NT2/D1 (cell line): ENCODE data around the gene DCC.

ENCODE experiments used
- SUZ12 ChIP-seq: IDR thresholded peaks from 2 replicates; pipeline ENCODE4 v1.6.1; 2011; ENCODE audit not compliant: insufficient read length, insufficient read depth; ENCODE audit errors: extremely low read depth
- YY1 ChIP-seq: IDR thresholded peaks from 2 replicates; pipeline ENCODE4 v1.6.1; 2011; ENCODE audit not compliant: insufficient read length, insufficient read depth
- ZNF274 ChIP-seq: IDR thresholded peaks from 2 replicates; pipeline ENCODE4 v1.6.1; 2011; ENCODE audit warnings: mild to moderate bottlenecking, low read depth, low read length

DNA sequence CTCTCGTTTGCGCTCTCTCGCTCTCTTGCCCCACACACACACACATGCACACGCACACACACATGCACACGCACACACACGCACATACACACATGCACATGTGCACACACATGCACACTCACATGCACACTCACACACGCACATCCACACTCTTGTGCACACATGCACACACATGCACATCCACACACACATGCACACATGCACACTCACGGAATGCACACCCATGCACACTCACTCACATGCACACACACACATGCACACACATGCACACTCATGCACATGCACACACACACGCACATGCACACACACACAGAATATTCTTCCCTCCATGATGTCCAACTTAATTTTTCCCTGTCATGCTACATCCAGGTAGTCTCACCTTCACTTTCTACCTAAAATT is 360.1 kb downstream of the DCC start:
- no peak for TF ChIP-seq YY1
- no peak for TF ChIP-seq ZNF274
- no peak for TF ChIP-seq SUZ12
